GM18498 (cell line): ENCODE data around the gene MMP24.
"Not testable (repeated sequence)": the region's sequence is repeated elsewhere in the genome, so short reads cannot be mapped to it uniquely, and the experiment has no call there.

Experiments used
- ATAC-seq: cut with Tn5 transposase; IDR thresholded peaks from one replicate; pipeline ENCODE4 v1.9.1; 2021; ENCODE audit warnings: mild to moderate bottlenecking, moderate library complexity; ENCODE audit not compliant: unreplicated experiment

Gene MMP24

DNA sequence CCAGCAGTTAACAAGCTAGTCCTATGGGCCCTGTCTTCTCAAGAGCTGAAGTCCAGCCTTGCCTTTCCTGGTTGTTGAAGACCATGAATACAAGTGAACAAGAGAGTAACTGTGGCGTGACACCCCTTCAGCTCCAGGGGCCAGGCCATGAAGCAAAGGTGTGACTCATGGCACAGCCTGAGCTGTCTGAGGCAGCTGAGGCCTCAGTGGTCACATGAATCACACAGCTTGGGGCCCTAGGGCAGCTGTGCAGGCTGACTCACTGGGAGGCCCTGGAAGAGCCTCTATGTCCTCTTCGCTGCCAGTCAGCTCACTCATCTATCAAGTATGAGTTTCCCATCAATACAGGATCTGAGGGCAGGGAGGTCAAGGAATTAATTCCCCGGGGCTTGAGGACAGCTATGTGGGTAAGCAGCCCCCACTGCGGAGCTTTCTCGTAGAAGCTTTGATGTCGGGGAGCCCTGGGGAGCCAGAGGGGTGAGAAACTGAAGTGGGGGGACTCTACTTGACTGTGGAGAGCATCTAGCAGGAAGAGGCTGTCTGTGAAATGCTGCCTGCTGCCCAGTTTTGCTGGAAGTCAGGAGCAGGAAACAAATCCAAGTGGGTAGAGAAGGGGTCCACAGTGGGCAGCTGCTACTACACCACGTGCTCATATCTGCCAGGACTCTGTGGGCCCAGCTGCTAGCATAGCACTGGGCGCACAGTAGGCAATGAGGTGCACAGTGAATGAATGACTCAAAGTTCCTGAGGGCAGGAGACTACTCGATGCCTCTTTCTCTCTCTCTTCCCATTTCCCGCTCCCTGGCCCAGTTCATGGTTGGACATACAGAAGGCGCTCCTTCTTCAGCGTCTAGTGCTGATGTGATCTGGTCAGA is 79.4 kb downstream of the MMP24 start:
- ATAC-seq = no peak

DNA sequence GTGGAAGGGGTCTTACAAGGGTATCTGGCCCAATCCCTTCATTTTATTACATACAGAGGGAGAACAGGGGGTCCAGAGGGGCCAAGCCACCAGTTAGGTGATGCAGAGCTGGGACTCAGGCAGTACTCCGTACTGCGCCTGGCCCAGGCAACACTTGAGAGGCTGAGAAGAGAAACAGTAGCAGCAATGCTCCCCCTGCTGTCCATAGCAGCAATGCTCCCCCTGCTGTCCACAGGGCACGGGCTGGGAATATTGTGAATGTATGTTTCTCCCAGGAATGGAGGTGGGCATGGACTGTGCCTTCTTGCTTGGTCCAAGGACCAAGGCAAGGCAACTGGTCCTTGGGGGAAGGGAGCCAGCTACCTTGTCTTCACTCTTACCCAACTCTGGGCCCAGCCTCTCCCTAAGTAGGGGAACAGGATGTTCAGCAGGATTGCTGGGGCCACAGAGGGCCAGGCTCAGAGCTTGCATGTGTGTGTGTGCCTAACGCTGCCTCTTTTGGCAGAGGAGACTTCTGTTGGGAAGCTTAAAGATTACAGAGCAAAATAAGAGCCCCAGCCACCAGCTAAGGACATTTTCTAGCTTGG is 80.5 kb downstream of the MMP24 start:
- ATAC-seq = no peak

GRCh38 chr20:35307666-35308653 is 81.5 kb downstream of the MMP24 start:
- no peak for ATAC-seq

- ATAC-seq = no peak
Measured at GRCh38 chr20:35311409-35311808, 84.9 kb downstream of the MMP24 start.

- no peak for ATAC-seq
Measured at GRCh38 chr20:35311822-35312221, 85.3 kb downstream of the MMP24 start.

GRCh38 chr20:35312318-35312717 is 85.8 kb downstream of the MMP24 start:
- no peak for ATAC-seq

GRCh38 chr20:35314816-35315631 is 88.5 kb downstream of the MMP24 start:
- ATAC-seq = no peak

- ATAC-seq = not testable (repeated sequence)
Measured at GRCh38 chr20:35315632-35316020, 89.1 kb downstream of the MMP24 start.

DNA sequence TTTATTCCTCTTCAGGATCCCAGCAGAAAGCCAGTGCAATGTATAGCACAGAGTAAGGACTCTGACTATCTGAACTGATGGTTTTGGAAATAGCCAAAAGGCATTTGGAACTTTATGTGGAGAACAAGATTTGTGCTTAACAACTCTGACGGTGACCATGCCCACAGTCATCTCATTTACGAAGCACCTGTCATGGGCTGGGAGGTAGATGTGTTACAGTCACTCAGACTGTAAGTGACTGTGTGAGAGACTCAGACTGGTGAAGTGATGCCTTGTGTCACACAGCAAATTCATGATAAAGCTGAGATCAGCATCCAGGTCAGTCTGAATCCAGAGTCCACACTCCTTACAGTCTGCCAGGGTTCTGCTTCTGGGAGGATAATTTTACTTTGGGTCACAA is 89.6 kb downstream of the MMP24 start:
- no peak for ATAC-seq

DNA sequence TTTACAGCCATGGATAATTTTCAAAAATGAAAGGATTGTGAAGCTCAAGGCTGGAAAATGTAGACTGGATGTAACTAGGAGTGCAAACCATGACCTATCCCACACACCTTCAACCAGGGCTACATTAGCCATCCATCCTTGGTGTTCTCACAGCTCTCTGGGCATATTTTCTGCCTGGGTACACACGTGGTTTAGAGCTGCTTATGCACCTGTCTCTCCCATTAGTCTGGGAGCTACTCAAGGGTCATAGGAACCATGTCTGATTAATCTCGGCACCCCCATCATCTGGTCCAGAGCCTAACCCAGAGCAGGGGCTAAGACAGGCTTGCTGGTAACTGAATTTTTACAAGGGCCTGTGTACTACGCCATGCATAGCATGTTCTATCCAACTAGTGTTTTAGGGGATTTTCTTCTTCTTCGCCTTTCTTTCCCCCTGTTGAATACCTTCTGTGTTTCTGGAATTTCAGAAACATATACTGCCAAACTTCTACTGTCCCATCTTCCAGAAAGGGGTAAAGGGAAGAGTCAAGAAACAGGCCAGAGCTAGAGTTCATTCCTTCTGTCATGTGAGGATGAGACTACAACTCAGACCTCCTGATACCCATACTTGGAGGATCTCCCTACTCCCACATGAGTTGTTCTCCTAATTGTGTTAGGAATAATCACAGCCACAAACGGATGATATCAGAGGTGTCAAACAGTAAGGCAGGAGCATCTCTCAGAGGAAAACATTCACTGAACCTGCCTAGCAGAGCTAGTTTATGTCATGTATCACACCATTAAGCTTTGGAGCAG is 91.1 kb downstream of the MMP24 start:
- no peak for ATAC-seq

GRCh38 chr20:35318502-35319157 is 92.1 kb downstream of the MMP24 start:
- ATAC-seq = no peak

GRCh38 chr20:35319192-35319870 is 92.8 kb downstream of the MMP24 start:
- no peak for ATAC-seq

GRCh38 chr20:35319871-35320197 is 93.3 kb downstream of the MMP24 start:
- no peak for ATAC-seq

DNA sequence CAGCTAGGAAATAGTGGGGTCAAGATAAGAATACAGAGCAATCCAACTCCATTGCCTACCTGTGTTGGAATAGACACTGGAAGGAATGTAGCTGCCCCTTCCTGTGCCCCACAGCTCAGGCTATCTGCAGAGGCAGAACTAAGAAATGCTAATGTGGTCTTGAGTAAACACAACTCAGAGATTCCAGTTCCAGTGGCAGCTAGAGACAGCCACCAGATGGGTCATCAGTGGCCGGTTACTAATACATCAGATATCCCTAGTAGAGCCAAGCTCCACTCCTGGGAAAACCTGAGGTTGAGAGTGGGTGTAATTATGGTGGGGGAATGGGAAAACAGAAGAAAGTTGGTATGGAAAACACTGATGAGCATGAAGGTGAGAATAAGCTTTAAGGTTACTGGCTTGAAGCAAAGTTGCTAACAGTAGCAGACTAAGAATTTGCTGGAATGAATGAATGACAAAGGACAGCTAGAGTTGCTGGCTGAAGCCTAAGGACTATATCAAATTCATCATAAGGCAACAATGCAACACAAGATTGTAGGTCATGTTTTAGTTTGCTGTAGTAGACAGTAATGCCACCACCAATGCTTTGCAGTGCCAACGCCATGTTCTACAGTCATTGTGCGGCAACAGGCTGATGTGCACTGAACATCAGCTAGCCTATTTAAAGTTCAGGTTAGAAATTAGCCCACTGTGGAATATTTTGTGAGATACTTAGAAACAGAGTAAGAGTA is 94.1 kb downstream of the MMP24 start:
- ATAC-seq = no peak

DNA sequence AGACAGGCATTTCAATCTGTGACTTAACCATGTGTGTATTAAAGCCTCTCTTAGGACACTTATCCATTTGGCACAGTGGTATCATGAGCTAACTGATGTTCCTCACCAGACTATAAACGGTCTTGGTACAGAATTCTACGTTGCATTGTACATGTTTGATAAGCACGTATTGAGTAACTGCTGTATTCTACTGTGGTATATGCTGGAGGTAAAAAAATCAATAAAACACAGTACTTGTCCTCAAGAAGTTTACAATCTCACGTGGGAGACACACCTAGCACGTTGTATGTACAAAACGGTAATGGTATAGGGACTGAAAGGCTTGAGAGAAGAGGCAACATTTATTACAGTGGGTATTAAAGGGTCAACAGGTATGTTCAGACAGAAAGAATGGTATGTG is 98.9 kb downstream of the MMP24 start:
- no peak for ATAC-seq

DNA sequence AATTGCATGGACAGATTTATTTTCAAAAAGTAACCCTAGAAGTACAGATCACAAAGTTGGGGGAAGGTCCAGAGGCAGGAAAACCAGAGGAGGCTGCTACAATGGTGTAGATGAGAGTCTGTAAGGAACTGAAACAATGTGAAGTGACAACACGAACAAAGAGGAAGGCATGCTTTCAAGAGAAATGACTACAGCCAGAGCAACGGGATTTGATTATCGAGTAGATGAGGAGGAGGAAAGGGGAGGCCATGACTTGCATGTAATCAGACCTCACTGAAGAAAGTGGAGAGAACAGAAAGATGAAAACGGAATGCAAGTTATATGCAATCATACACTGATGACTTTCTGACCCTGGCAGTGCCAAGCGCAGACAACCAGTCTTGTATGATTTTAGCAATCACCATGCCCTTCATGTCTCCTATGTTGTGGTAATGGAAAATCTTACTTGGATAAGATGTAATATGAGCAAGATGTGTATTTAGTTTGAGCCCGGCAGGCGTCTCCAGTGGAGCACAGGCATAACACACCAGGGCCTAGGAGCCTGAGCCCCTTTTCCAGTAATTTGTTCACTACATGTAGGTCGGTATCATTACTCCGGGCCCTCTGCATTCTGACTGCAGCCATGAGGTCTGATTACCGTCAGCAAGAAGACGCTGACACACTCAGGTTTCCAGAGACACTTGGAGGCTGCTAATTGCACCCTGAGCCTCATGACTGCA is 99.7 kb downstream of the MMP24 start:
- ATAC-seq = no peak
